Erythroblast (primary cell): ENCODE results near the gene SLC18A2.

ENCODE experiments used
- GATA1 ChIP-seq: IDR thresholded peaks from 2 replicates; pipeline ENCODE4 v1.6.1; 2011; ENCODE audit warnings: low read depth, mild to moderate bottlenecking, control low read depth, low read length, moderate library complexity
- POLR2A ChIP-seq: IDR thresholded peaks from 2 replicates; pipeline ENCODE4 v1.6.1; 2011; ENCODE audit warnings: mild to moderate bottlenecking, low read length

DNA sequence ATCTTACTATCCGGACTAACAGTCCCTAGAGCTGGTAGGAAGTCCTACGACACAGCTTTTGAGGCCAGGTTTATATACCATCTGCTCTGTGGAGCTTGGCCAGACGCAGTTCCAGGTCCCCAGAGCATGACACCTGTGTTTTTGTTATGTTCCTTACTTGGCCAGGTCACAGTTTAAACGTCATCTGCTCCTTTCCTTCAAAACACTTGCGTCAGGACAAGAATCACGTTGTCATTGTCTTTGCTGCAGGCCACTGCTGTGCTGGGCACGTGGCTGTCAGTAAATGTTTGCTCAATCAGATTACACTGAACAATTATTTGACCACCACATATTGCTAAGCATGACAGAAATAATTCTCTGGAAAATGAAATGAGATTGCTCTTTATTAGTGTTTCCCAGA lies 23.9 kb downstream of the SLC18A2 start:
- TF ChIP-seq POLR2A (no peak), GATA1 (no peak)
